Measurements from ENCODE around the gene ALG2.
"Not testable (repeated sequence)": the region's sequence is repeated elsewhere in the genome, so short reads cannot be mapped to it uniquely, and the experiment has no call there.

Gene ALG2

GRCh38 chr9:99249619-99250018 lies 27.9 kb upstream of the ALG2 start:
- Histone ChIP-seq H3K4me3 (ENCODE audit: insufficient read length, low read depth) (no peak overlapping the region), H3K27me3 (ENCODE audit: insufficient read depth, insufficient read length) (no peaks in the 10 kb centered on the region), H3K4me1 (ENCODE audit: insufficient read depth, insufficient read length) (no peaks in the 10 kb centered on the region), H3K9me3 (ENCODE audit: insufficient read depth, low read length) (no peaks in the 10 kb centered on the region), H3K9ac (ENCODE audit: insufficient read length, low read depth) (no peak overlapping the region), H3K36me3 (ENCODE audit: insufficient read depth, insufficient read length, low read length) (no peaks in the 10 kb centered on the region)
- no peak for DNase-seq (ENCODE audit: low read depth, low spot score)
- TF ChIP-seq YY1 (IDR thresholded peaks at IDR 0.05; ENCODE audit: insufficient read depth, insufficient read length) (no peak), ZNF274 (IDR thresholded peaks at IDR 0.05; ENCODE audit: low read depth, low read length) (no peak), SUZ12 (IDR thresholded peaks at IDR 0.05; ENCODE audit: extremely low read depth, insufficient read depth, insufficient read length) (no peak)

DNA sequence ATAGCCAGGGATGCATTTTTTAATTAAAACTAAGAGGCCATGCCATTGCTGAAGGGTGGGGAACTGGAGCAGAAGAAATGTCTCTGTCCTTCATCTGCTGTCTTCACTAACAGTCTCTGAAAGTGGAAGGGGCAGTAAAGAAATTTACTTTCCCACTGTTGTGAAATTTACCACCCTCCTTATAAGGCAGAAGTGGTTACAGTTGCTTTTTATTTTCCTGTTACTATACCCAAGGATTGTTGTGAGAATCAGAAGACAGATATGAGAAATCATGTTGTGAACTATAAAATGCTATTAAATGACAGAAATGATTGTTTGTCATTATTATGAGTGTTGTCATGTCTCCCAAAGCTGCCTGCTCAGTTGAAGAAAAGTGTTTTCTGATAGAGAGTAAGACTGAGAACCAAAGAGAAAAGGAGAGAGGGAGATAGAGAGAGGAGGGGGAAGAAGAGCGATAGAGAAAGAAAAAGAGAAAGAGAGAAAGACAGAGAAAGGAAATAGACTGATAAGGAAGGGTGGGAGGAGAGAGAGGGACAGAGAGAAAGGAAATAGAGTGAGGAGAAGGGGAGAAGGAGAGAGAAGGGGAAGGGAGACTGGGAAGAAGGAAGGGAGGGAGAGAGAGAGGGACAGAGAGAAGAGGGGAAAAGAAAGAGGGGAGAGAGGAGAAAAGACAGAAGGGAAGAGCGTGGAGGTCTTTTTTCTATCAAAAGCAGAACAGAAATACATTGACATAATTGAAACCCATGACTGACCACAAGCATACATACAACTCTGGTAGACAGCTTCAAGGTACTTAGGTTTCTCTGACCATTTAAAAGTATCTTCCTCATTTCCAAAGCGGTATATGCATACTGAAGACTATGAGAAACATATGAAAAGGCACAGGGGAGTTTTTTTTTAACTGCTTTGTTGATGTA lies 22.9 kb upstream of the ALG2 start:
- H3K36me3 ChIP-seq (ENCODE audit: insufficient read depth, insufficient read length, low read length), result no peaks in the 10 kb centered on the region
- no peak for TF ChIP-seq YY1 (IDR thresholded peaks at IDR 0.05; ENCODE audit: insufficient read depth, insufficient read length)
- no peak for TF ChIP-seq ZNF274 (IDR thresholded peaks at IDR 0.05; ENCODE audit: low read depth, low read length)
- TF ChIP-seq SUZ12 (IDR thresholded peaks at IDR 0.05; ENCODE audit: extremely low read depth, insufficient read depth, insufficient read length), result no peak
- H3K9me3 ChIP-seq (ENCODE audit: insufficient read depth, low read length), result no peaks in the 10 kb centered on the region
- no peak overlapping the region for H3K4me3 ChIP-seq (ENCODE audit: insufficient read length, low read depth)
- H3K9ac ChIP-seq (ENCODE audit: insufficient read length, low read depth), result no peak overlapping the region
- no peak for DNase-seq (ENCODE audit: low read depth, low spot score)
- no peaks in the 10 kb centered on the region for H3K27me3 ChIP-seq (ENCODE audit: insufficient read depth, insufficient read length)
- H3K4me1 ChIP-seq (ENCODE audit: insufficient read depth, insufficient read length), result no peaks in the 10 kb centered on the region

GRCh38 chr9:99241106-99241505 lies 19.4 kb upstream of the ALG2 start:
- Histone ChIP-seq H3K9me3 (ENCODE audit: insufficient read depth, low read length) (no peaks in the 10 kb centered on the region), H3K4me1 (ENCODE audit: insufficient read depth, insufficient read length) (peaks cover 3% of the 10 kb centered on the region), H3K9ac (ENCODE audit: insufficient read length, low read depth) (no peak overlapping the region), H3K27me3 (ENCODE audit: insufficient read depth, insufficient read length) (no peaks in the 10 kb centered on the region), H3K36me3 (ENCODE audit: insufficient read depth, insufficient read length, low read length) (no peaks in the 10 kb centered on the region), H3K4me3 (ENCODE audit: insufficient read length, low read depth) (no peak overlapping the region)
- no peak for TF ChIP-seq YY1 (IDR thresholded peaks at IDR 0.05; ENCODE audit: insufficient read depth, insufficient read length)
- TF ChIP-seq SUZ12 (IDR thresholded peaks at IDR 0.05; ENCODE audit: extremely low read depth, insufficient read depth, insufficient read length), result no peak
- no peak for DNase-seq (ENCODE audit: low read depth, low spot score)

GRCh38 chr9:99239341-99240060 lies 17.8 kb upstream of the ALG2 start:
- no peak overlapping the region for H3K4me3 ChIP-seq (ENCODE audit: insufficient read length, low read depth)
- TF ChIP-seq YY1 (IDR thresholded peaks at IDR 0.05; ENCODE audit: insufficient read depth, insufficient read length), result no peak
- H3K9me3 ChIP-seq (ENCODE audit: insufficient read depth, low read length), result no peaks in the 10 kb centered on the region
- no peaks in the 10 kb centered on the region for H3K27me3 ChIP-seq (ENCODE audit: insufficient read depth, insufficient read length)
- no peak for DNase-seq (ENCODE audit: low read depth, low spot score)
- no peak overlapping the region for H3K9ac ChIP-seq (ENCODE audit: insufficient read length, low read depth)
- H3K4me1 ChIP-seq (ENCODE audit: insufficient read depth, insufficient read length), result peaks cover 3% of the 10 kb centered on the region
- H3K36me3 ChIP-seq (ENCODE audit: insufficient read depth, insufficient read length, low read length), result no peaks in the 10 kb centered on the region

DNA sequence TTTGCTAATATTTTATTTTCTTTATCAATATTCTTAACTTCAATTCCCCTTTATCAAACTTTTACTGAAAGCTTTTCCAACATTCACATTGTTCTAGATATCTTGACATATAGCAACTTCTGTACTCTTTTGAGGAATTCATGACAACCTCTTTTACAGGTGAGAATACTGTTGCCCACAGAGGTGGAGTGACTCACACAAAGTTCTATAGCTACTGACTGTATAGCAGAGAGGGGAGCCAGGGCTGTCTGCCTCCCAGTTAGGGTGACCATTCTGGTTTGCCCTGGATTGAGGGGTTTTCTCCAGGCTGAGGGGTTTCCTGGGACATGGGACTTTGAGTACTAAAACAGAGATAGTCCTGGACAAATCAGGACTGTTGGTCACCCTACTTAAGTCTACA lies 16.6 kb upstream of the ALG2 start:
- TF ChIP-seq SUZ12 (IDR thresholded peaks at IDR 0.05; ENCODE audit: extremely low read depth, insufficient read depth, insufficient read length), result no peak
- no peak for TF ChIP-seq ZNF274 (IDR thresholded peaks at IDR 0.05; ENCODE audit: low read depth, low read length)
- TF ChIP-seq YY1 (IDR thresholded peaks at IDR 0.05; ENCODE audit: insufficient read depth, insufficient read length), result no peak
- H3K4me3 ChIP-seq (ENCODE audit: insufficient read length, low read depth), result no peak overlapping the region

GRCh38 chr9:99237849-99238248 lies 16.1 kb upstream of the ALG2 start:
- not testable (repeated sequence) for H3K4me3 ChIP-seq (ENCODE audit: insufficient read length, low read depth); H3K4me1 ChIP-seq (ENCODE audit: insufficient read depth, insufficient read length); DNase-seq (ENCODE audit: low read depth, low spot score); H3K36me3 ChIP-seq (ENCODE audit: insufficient read depth, insufficient read length, low read length); H3K27me3 ChIP-seq (ENCODE audit: insufficient read depth, insufficient read length); H3K9ac ChIP-seq (ENCODE audit: insufficient read length, low read depth); H3K9me3 ChIP-seq (ENCODE audit: insufficient read depth, low read length)

More for the DNA sequence above, 16.6 kb upstream of the ALG2 start:
- Histone ChIP-seq H3K4me1 (ENCODE audit: insufficient read depth, insufficient read length) (peaks cover 3% of the 10 kb centered on the region), H3K9ac (ENCODE audit: insufficient read length, low read depth) (no peak overlapping the region), H3K36me3 (ENCODE audit: insufficient read depth, insufficient read length, low read length) (peaks cover under 1% of the 10 kb centered on the region), H3K27me3 (ENCODE audit: insufficient read depth, insufficient read length) (no peaks in the 10 kb centered on the region), H3K9me3 (ENCODE audit: insufficient read depth, low read length) (no peaks in the 10 kb centered on the region)
- DNase-seq (ENCODE audit: low read depth, low spot score), result no peak

DNA sequence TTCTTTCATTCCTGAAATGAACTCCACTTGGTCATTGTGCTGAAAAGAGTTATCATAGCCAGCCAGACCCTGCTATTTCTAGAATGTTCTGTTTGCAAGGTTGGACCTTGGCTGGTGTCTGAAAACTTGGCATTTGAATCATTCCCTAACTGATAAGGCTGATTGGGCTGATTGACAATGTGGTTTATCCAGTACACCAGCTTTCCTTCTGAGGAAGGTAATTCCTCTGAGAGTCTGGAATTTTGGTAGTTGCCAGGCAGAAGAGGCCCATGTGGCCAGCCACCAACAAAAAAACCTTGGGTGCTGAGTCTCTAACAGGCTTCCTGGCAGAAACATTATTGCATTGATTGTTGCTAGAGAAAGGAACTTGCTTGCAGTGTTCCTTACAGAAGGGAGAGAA lies 15.6 kb upstream of the ALG2 start:
- TF ChIP-seq ZNF274 (IDR thresholded peaks at IDR 0.05; ENCODE audit: low read depth, low read length), result no peak
- no peak for TF ChIP-seq YY1 (IDR thresholded peaks at IDR 0.05; ENCODE audit: insufficient read depth, insufficient read length)
- no peak for TF ChIP-seq SUZ12 (IDR thresholded peaks at IDR 0.05; ENCODE audit: extremely low read depth, insufficient read depth, insufficient read length)

More for the DNA sequence above, 15.6 kb upstream of the ALG2 start:
- Histone ChIP-seq H3K9ac (ENCODE audit: insufficient read length, low read depth) (no peak overlapping the region), H3K4me1 (ENCODE audit: insufficient read depth, insufficient read length) (peaks cover 3% of the 10 kb centered on the region), H3K36me3 (ENCODE audit: insufficient read depth, insufficient read length, low read length) (peaks cover 10% of the 10 kb centered on the region), H3K27me3 (ENCODE audit: insufficient read depth, insufficient read length) (no peaks in the 10 kb centered on the region), H3K4me3 (ENCODE audit: insufficient read length, low read depth) (no peak overlapping the region), H3K9me3 (ENCODE audit: insufficient read depth, low read length) (no peaks in the 10 kb centered on the region)
- DNase-seq (ENCODE audit: low read depth, low spot score), result no peak
